Rectal smooth muscle tissue (tissue), 1 donor: Measurements from ENCODE around the gene TIMM21.

Experiments used
- H3K27ac ChIP-seq: one replicate; pipeline ENCODE4 v1.7.0; 2013; ENCODE audit warnings: low read depth, low read length, inconsistent platforms
- H3K27me3 ChIP-seq: one replicate; pipeline ENCODE4 v1.7.0; 2013; ENCODE audit warnings: low read length; ENCODE audit not compliant: control insufficient read depth, insufficient read depth
- H3K36me3 ChIP-seq: one replicate; pipeline ENCODE4 v1.7.0; 2013; ENCODE audit warnings: low read length; ENCODE audit not compliant: control insufficient read depth, insufficient read depth
- H3K4me1 ChIP-seq: one replicate; pipeline ENCODE4 v1.7.0; 2013; ENCODE audit warnings: low read length; ENCODE audit not compliant: control insufficient read depth, insufficient read depth
- H3K4me3 ChIP-seq: one replicate; pipeline ENCODE4 v1.7.0; 2013; ENCODE audit warnings: low read length
- H3K9ac ChIP-seq: one replicate; pipeline ENCODE4 v1.7.0; 2013; ENCODE audit warnings: low read length

The TIMM21 gene

GRCh38 chr18:74179623-74180199 lies 31.4 kb downstream of the TIMM21 start:
- Histone ChIP-seq H3K4me3 (no peak overlapping the region), H3K4me1 (no peaks in the 10 kb centered on the region), H3K27ac (no peak overlapping the region), H3K27me3 (no peaks in the 10 kb centered on the region), H3K36me3 (no peaks in the 10 kb centered on the region), H3K9ac (no peak overlapping the region)

- Histone ChIP-seq H3K27me3 (no peaks in the 10 kb centered on the region), H3K4me1 (no peaks in the 10 kb centered on the region), H3K27ac (no peak overlapping the region), H3K9ac (no peak overlapping the region), H3K36me3 (no peaks in the 10 kb centered on the region), H3K4me3 (no peak overlapping the region)
Observed at GRCh38 chr18:74182335-74182734, 34.0 kb downstream of the TIMM21 start.

- no peaks in the 10 kb centered on the region for H3K27me3 ChIP-seq
- no peaks in the 10 kb centered on the region for H3K36me3 ChIP-seq
- no peak overlapping the region for H3K9ac ChIP-seq
- H3K4me1 ChIP-seq = no peaks in the 10 kb centered on the region
- no peak overlapping the region for H3K4me3 ChIP-seq
- no peak overlapping the region for H3K27ac ChIP-seq
Observed at GRCh38 chr18:74183130-74183529, 34.8 kb downstream of the TIMM21 start.

- Histone ChIP-seq H3K27me3 (no peaks in the 10 kb centered on the region), H3K36me3 (no peaks in the 10 kb centered on the region), H3K27ac (no peak overlapping the region), H3K4me3 (no peak overlapping the region), H3K4me1 (no peaks in the 10 kb centered on the region), H3K9ac (no peak overlapping the region)
Observed at GRCh38 chr18:74184875-74185274, 36.6 kb downstream of the TIMM21 start.

- H3K9ac ChIP-seq = no peak overlapping the region
- H3K36me3 ChIP-seq = no peaks in the 10 kb centered on the region
- H3K4me3 ChIP-seq = no peak overlapping the region
- H3K27me3 ChIP-seq = no peaks in the 10 kb centered on the region
- H3K27ac ChIP-seq = no peak overlapping the region
- H3K4me1 ChIP-seq = no peaks in the 10 kb centered on the region
Observed at GRCh38 chr18:74185860-74186259, 37.5 kb downstream of the TIMM21 start.

GRCh38 chr18:74186661-74187060 lies 38.3 kb downstream of the TIMM21 start:
- Histone ChIP-seq H3K4me1 (no peaks in the 10 kb centered on the region), H3K27me3 (no peaks in the 10 kb centered on the region), H3K27ac (no peak overlapping the region), H3K4me3 (no peak overlapping the region), H3K9ac (no peak overlapping the region), H3K36me3 (no peaks in the 10 kb centered on the region)

GRCh38 chr18:74190086-74190485 lies 41.8 kb downstream of the TIMM21 start:
- Histone ChIP-seq H3K9ac (no peak overlapping the region), H3K27me3 (peaks cover 2% of the 10 kb centered on the region), H3K36me3 (no peaks in the 10 kb centered on the region), H3K4me1 (no peaks in the 10 kb centered on the region), H3K4me3 (no peak overlapping the region), H3K27ac (no peak overlapping the region)

- no peak overlapping the region for H3K27ac ChIP-seq
- no peaks in the 10 kb centered on the region for H3K4me1 ChIP-seq
- no peaks in the 10 kb centered on the region for H3K36me3 ChIP-seq
- peaks cover 2% of the 10 kb centered on the region for H3K27me3 ChIP-seq
- no peak overlapping the region for H3K4me3 ChIP-seq
- no peak overlapping the region for H3K9ac ChIP-seq
Observed at GRCh38 chr18:74191577-74191976, 43.3 kb downstream of the TIMM21 start.

GRCh38 chr18:74194691-74195090 lies 46.4 kb downstream of the TIMM21 start:
- Histone ChIP-seq H3K27ac (no peak overlapping the region), H3K4me3 (no peak overlapping the region), H3K27me3 (peaks cover 2% of the 10 kb centered on the region), H3K4me1 (peaks cover 2% of the 10 kb centered on the region), H3K36me3 (no peaks in the 10 kb centered on the region), H3K9ac (no peak overlapping the region)

- Histone ChIP-seq H3K4me1 (peaks cover 2% of the 10 kb centered on the region), H3K9ac (no peak overlapping the region), H3K27ac (no peak overlapping the region), H3K27me3 (peaks cover 2% of the 10 kb centered on the region), H3K4me3 (peak overlapping the region; percentile 37), H3K36me3 (no peaks in the 10 kb centered on the region)
Observed at GRCh38 chr18:74196220-74197119, 48.1 kb downstream of the TIMM21 start.

- Histone ChIP-seq H3K9ac (no peak overlapping the region), H3K36me3 (no peaks in the 10 kb centered on the region), H3K4me1 (peaks cover 2% of the 10 kb centered on the region), H3K27me3 (peaks cover 2% of the 10 kb centered on the region), H3K4me3 (no peak overlapping the region), H3K27ac (no peak overlapping the region)
Observed at GRCh38 chr18:74197705-74198341, 49.5 kb downstream of the TIMM21 start.

- Histone ChIP-seq H3K36me3 (no peaks in the 10 kb centered on the region), H3K27ac (no peak overlapping the region), H3K4me3 (no peak overlapping the region), H3K4me1 (peaks cover 2% of the 10 kb centered on the region), H3K9ac (no peak overlapping the region), H3K27me3 (peaks cover 2% of the 10 kb centered on the region)
Observed at GRCh38 chr18:74198453-74198852, 50.1 kb downstream of the TIMM21 start.
